Astrocyte (in vitro differentiated cells and primary cell): ENCODE data around the gene MTA1. TPM values are rescaled to one million over a fixed set of nuclear protein-coding genes. Genes with fewer than 3 reads are reported as not detected.

Experiments
- DNase-seq: peaks from one replicate; pipeline ENCODE4 v3.0.0-alpha.2; 2010; ENCODE audit warnings: low read depth
- FAIRE-seq: peaks from 2 replicates; lab custom pipeline; 2011; peaks lifted over from hg19 to GRCh38; lab: Jason Lieb, UNC
- H2AFZ ChIP-seq: 2 replicates; pipeline ENCODE4 v1.6.0; 2012; ENCODE audit warnings: low read depth, low read length, inconsistent platforms
- H3K27ac ChIP-seq: 2 replicates; pipeline ENCODE4 v1.5.1; 2011; ENCODE audit warnings: low read depth, low read length, inconsistent platforms
- H3K27me3 ChIP-seq: 2 replicates; pipeline ENCODE4 v1.6.0; 2011; ENCODE audit warnings: low read length, inconsistent platforms; ENCODE audit not compliant: insufficient read depth
- H3K36me3 ChIP-seq: 2 replicates; pipeline ENCODE4 v1.5.1; 2011; ENCODE audit warnings: low read length, inconsistent platforms; ENCODE audit not compliant: insufficient read depth
- H3K4me1 ChIP-seq: 2 replicates; pipeline ENCODE4 v1.5.1; 2011; ENCODE audit warnings: low read length, inconsistent platforms; ENCODE audit not compliant: insufficient read depth
- H3K4me2 ChIP-seq: 2 replicates; pipeline ENCODE4 v1.6.0; 2012; ENCODE audit warnings: low read length, inconsistent platforms
- H3K4me3 ChIP-seq: 2 replicates; pipeline ENCODE4 v1.5.1; 2011; ENCODE audit warnings: low read depth, mild to moderate bottlenecking, low read length, inconsistent platforms; ENCODE audit not compliant: insufficient read depth
- H3K79me2 ChIP-seq: 2 replicates; pipeline ENCODE4 v1.6.0; 2012; ENCODE audit warnings: mild to moderate bottlenecking, low read length, inconsistent platforms; ENCODE audit not compliant: insufficient read depth
- H3K9ac ChIP-seq: 2 replicates; pipeline ENCODE4 v1.6.0; 2012; ENCODE audit warnings: mild to moderate bottlenecking, low read length, inconsistent platforms
- H3K9me3 ChIP-seq: 2 replicates; pipeline ENCODE4 v1.5.1; 2012; ENCODE audit warnings: low read depth, mild to moderate bottlenecking, low read length, inconsistent platforms; ENCODE audit not compliant: insufficient read depth
- H4K20me1 ChIP-seq: 2 replicates; pipeline ENCODE4 v1.6.0; 2012; ENCODE audit warnings: low read length, inconsistent platforms; ENCODE audit not compliant: insufficient read depth
- H3K27ac Mint-ChIP-seq: one replicate; pipeline ENCODE4 v1.8.0; 2021; ENCODE audit warnings: mild to moderate bottlenecking, mixed read lengths; ENCODE audit not compliant: unreplicated experiment
- H3K27me3 Mint-ChIP-seq: one replicate; pipeline ENCODE4 v1.8.0; 2021; ENCODE audit warnings: low read depth, mixed read lengths; ENCODE audit not compliant: unreplicated experiment
- H3K36me3 Mint-ChIP-seq: one replicate; pipeline ENCODE4 v1.8.0; 2021; ENCODE audit warnings: low read depth, mixed read lengths; ENCODE audit not compliant: unreplicated experiment
- H3K4me1 Mint-ChIP-seq: one replicate; pipeline ENCODE4 v1.8.0; 2021; ENCODE audit warnings: low read depth, mixed read lengths; ENCODE audit not compliant: unreplicated experiment
- H3K4me3 Mint-ChIP-seq: one replicate; pipeline ENCODE4 v1.8.0; 2021; ENCODE audit warnings: mild to moderate bottlenecking, moderate library complexity, mixed read lengths; ENCODE audit not compliant: unreplicated experiment
- H3K9me3 Mint-ChIP-seq: one replicate; pipeline ENCODE4 v1.8.0; 2021; ENCODE audit warnings: mild to moderate bottlenecking, mixed read lengths; ENCODE audit not compliant: unreplicated experiment
- CTCF ChIP-seq: IDR thresholded peaks from 2 replicates; pipeline ENCODE4 v1.5.1; 2011; ENCODE audit warnings: low read depth, mild to moderate bottlenecking, inconsistent platforms, low read length, moderate library complexity; ENCODE audit not compliant: insufficient read depth
- EZH2 ChIP-seq: IDR thresholded peaks from 2 replicates; pipeline ENCODE4 v1.6.1; 2012; ENCODE audit warnings: mild to moderate bottlenecking, low read length, inconsistent platforms; ENCODE audit not compliant: insufficient read depth
- total RNA-seq: library from RNA; stranded (reverse); gene quantifications from 2 replicates; pipeline ENCODE4 v1.2.1, GENCODE V29; 2021

Gene MTA1
- total RNA-seq, 1 donor from 2014 or later: 111 TPM

GRCh38 chr14:105385322-105385637 is 34.3 kb upstream of the MTA1 start:
- H3K4me3 Mint-ChIP-seq: no peak overlapping the region
- no peak for FAIRE-seq
- TF ChIP-seq EZH2 (no peak), CTCF (no peak)

GRCh38 chr14:105385698-105386365 is 33.8 kb upstream of the MTA1 start:
- no peaks in the 10 kb centered on the region for H3K9me3 ChIP-seq
- H3K4me1 ChIP-seq: no peaks in the 10 kb centered on the region
- Mint-ChIP-seq H3K27ac (no peak overlapping the region), H3K4me1 (no peaks in the 10 kb centered on the region), H3K9me3 (no peaks in the 10 kb centered on the region), H3K36me3 (peaks cover 7% of the 10 kb centered on the region), H3K4me3 (no peak overlapping the region), H3K27me3 (no peaks in the 10 kb centered on the region)
- H4K20me1 ChIP-seq: no peaks in the 10 kb centered on the region
- no peak overlapping the region for H3K9ac ChIP-seq
- DNase-seq (no peak), FAIRE-seq (no peak)
- peaks cover 2% of the 10 kb centered on the region for H3K36me3 ChIP-seq
- H3K79me2 ChIP-seq: no peaks in the 10 kb centered on the region
- H3K4me2 ChIP-seq: no peak overlapping the region
- no peaks in the 10 kb centered on the region for H3K27me3 ChIP-seq
- no peak overlapping the region for H2AFZ ChIP-seq
- TF ChIP-seq EZH2: no peak
- TF ChIP-seq CTCF: no peak
- no peak overlapping the region for H3K4me3 ChIP-seq
- no peak overlapping the region for H3K27ac ChIP-seq

More at GRCh38 chr14:105385322-105385637, 34.3 kb upstream of the MTA1 start:
- no peaks in the 10 kb centered on the region for H3K4me1 ChIP-seq
- no peaks in the 10 kb centered on the region for H3K9me3 ChIP-seq
- H3K36me3 ChIP-seq: peaks cover 2% of the 10 kb centered on the region
- no peak overlapping the region for H3K4me2 ChIP-seq
- Mint-ChIP-seq H3K4me1 (no peaks in the 10 kb centered on the region), H3K36me3 (peaks cover 7% of the 10 kb centered on the region), H3K27me3 (no peaks in the 10 kb centered on the region), H3K9me3 (no peaks in the 10 kb centered on the region), H3K27ac (no peak overlapping the region)
- H3K79me2 ChIP-seq: no peaks in the 10 kb centered on the region
- DNase-seq: no peak
- no peaks in the 10 kb centered on the region for H3K27me3 ChIP-seq
- H3K27ac ChIP-seq: no peak overlapping the region
- no peak overlapping the region for H3K9ac ChIP-seq
- no peak overlapping the region for H3K4me3 ChIP-seq
- no peak overlapping the region for H2AFZ ChIP-seq
- H4K20me1 ChIP-seq: no peaks in the 10 kb centered on the region
